ENCODE results near the gene FBXL4.

FBXL4 gene

GRCh38 chr6:98836962-98837944 is 110.5 kb downstream of the FBXL4 start:
- H3K36me3 ChIP-seq (ENCODE audit: control insufficient read depth in 1 of 2, insufficient read depth in 2 of 2, low read length in 2 of 2) = no peaks in the 10 kb centered on the region
- H3K4me3 ChIP-seq (ENCODE audit: low read depth in 1 of 2, low read length in 2 of 2) = no peak overlapping the region
- peaks cover 77% of the 10 kb centered on the region for H3K27me3 ChIP-seq (ENCODE audit: low read depth, low read length)
- no peak overlapping the region for H3K27ac ChIP-seq (ENCODE audit: low read length)
- H3K9me3 ChIP-seq (ENCODE audit: control insufficient read depth in 1 of 2, low read length in 2 of 2) = peaks cover 0 to 5% of the 10 kb centered on the region in 2 donors
- peaks cover 3 to 36% of the 10 kb centered on the region in 2 donors for H3K4me1 ChIP-seq (ENCODE audit: control insufficient read depth in 1 of 2, insufficient read depth in 2 of 2, low read length in 2 of 2)

- peaks cover 3 to 44% of the 10 kb centered on the region in 2 donors for H3K4me1 ChIP-seq (ENCODE audit: control insufficient read depth in 1 of 2, insufficient read depth in 2 of 2, low read length in 2 of 2)
- peak overlapping the region in 1 of 2 donors; percentile 85 for H3K4me3 ChIP-seq (ENCODE audit: low read depth in 1 of 2, low read length in 2 of 2)
- peaks cover 0 to 5% of the 10 kb centered on the region in 2 donors for H3K9me3 ChIP-seq (ENCODE audit: control insufficient read depth in 1 of 2, low read length in 2 of 2)
- no peaks in the 10 kb centered on the region for H3K36me3 ChIP-seq (ENCODE audit: control insufficient read depth in 1 of 2, insufficient read depth in 2 of 2, low read length in 2 of 2)
- no peak overlapping the region for H3K27ac ChIP-seq (ENCODE audit: low read length)
- H3K27me3 ChIP-seq (ENCODE audit: low read depth, low read length) = peaks cover 76% of the 10 kb centered on the region
These were observed 111.5 kb downstream of the FBXL4 start for GRCh38 chr6:98836025-98836961.

- peaks cover 3 to 44% of the 10 kb centered on the region in 2 donors for H3K4me1 ChIP-seq (ENCODE audit: control insufficient read depth in 1 of 2, insufficient read depth in 2 of 2, low read length in 2 of 2)
These were observed 112.4 kb downstream of the FBXL4 start for GRCh38 chr6:98835149-98836024.

DNA sequence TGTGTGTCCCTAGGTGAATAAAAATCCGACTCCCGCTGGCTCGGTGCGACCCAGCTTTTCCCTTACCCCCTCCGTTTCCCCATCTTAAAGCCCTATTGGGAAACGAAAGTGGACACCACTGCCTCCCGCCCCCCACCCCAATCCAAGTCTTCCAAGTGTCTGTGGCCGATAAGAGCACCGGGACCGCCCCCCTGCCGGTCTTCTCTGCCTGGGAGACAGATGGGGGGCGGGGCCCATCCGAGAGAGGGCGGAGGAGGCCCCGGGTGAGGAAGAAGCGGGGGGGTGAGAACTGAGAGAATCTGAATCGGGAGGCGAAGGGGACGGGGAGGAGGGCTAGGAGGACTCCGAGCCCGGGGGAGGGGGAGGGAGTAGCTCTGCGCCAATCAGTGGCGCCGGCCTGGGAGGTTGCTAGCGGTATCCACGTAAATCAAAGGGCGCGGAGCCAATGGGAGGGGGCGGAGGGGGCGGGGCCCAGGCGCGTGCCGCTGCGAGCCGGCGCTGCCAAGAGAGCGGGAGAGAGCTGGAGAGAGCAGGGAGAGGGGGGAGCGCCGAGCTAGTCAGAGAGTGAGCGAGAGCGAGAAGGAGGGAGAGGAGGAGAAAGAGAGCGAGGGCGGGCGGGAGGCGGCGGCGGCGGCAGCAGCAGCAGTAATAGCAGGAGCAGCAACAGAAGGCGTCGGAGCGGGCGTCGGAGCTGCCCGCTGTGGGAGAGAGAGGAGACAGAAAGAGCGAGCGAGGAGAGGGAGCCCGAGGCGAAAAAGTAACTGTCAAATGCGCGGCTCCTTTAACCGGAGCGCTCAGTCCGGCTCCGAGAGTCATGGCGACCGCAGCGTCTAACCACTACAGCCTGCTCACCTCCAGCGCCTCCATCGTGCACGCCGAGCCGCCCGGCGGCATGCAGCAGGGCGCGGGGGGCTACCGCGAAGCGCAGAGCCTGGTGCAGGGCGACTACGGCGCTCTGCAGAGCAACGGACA is 113.4 kb downstream of the FBXL4 start, which contains the start of gene POU3F2:
TSS of gene POU3F2 (plus strand) at position 515 of the 972 bp plus-strand sequence. CDS start at position 815, 300 bp downstream.
- Histone ChIP-seq H3K4me1 (ENCODE audit: control insufficient read depth in 1 of 2, insufficient read depth in 2 of 2, low read length in 2 of 2) (peaks cover 3 to 44% of the 10 kb centered on the region in 2 donors), H3K27me3 (ENCODE audit: low read depth, low read length) (peaks cover 75% of the 10 kb centered on the region), H3K9me3 (ENCODE audit: control insufficient read depth in 1 of 2, low read length in 2 of 2) (peaks cover 0 to 5% of the 10 kb centered on the region in 2 donors), H3K36me3 (ENCODE audit: control insufficient read depth in 1 of 2, insufficient read depth in 2 of 2, low read length in 2 of 2) (no peaks in the 10 kb centered on the region), H3K27ac (ENCODE audit: low read length) (no peak within 1 kb of the TSS), H3K4me3 (ENCODE audit: low read depth in 1 of 2, low read length in 2 of 2) (peak within 1 kb of the TSS; percentile 70 to 85)

More at GRCh38 chr6:98835149-98836024, 112.4 kb downstream of the FBXL4 start:
- peaks cover 76% of the 10 kb centered on the region for H3K27me3 ChIP-seq (ENCODE audit: low read depth, low read length)
- H3K9me3 ChIP-seq (ENCODE audit: control insufficient read depth in 1 of 2, low read length in 2 of 2) = peaks cover 0 to 5% of the 10 kb centered on the region in 2 donors
- no peak overlapping the region for H3K27ac ChIP-seq (ENCODE audit: low read length)
- peak overlapping the region in 1 of 2 donors; percentile 85 for H3K4me3 ChIP-seq (ENCODE audit: low read depth in 1 of 2, low read length in 2 of 2)
- H3K36me3 ChIP-seq (ENCODE audit: control insufficient read depth in 1 of 2, insufficient read depth in 2 of 2, low read length in 2 of 2) = no peaks in the 10 kb centered on the region

- peaks cover 80% of the 10 kb centered on the region for H3K27me3 ChIP-seq (ENCODE audit: low read depth, low read length)
- H3K4me1 ChIP-seq (ENCODE audit: control insufficient read depth in 1 of 2, insufficient read depth in 2 of 2, low read length in 2 of 2) = peaks cover 3 to 44% of the 10 kb centered on the region in 2 donors
- no peaks in the 10 kb centered on the region for H3K36me3 ChIP-seq (ENCODE audit: control insufficient read depth in 1 of 2, insufficient read depth in 2 of 2, low read length in 2 of 2)
- no peak overlapping the region for H3K27ac ChIP-seq (ENCODE audit: low read length)
- peak overlapping the region; percentile 70 to 85 for H3K4me3 ChIP-seq (ENCODE audit: low read depth in 1 of 2, low read length in 2 of 2)
- H3K9me3 ChIP-seq (ENCODE audit: control insufficient read depth in 1 of 2, low read length in 2 of 2) = peaks cover 0 to 5% of the 10 kb centered on the region in 2 donors
These were observed 114.3 kb downstream of the FBXL4 start for GRCh38 chr6:98833307-98834059.

- H3K27ac ChIP-seq (ENCODE audit: low read length) = no peak overlapping the region
- peaks cover 0 to 5% of the 10 kb centered on the region in 2 donors for H3K9me3 ChIP-seq (ENCODE audit: control insufficient read depth in 1 of 2, low read length in 2 of 2)
- H3K4me1 ChIP-seq (ENCODE audit: control insufficient read depth in 1 of 2, insufficient read depth in 2 of 2, low read length in 2 of 2) = peaks cover 3 to 47% of the 10 kb centered on the region in 2 donors
- no peaks in the 10 kb centered on the region for H3K36me3 ChIP-seq (ENCODE audit: control insufficient read depth in 1 of 2, insufficient read depth in 2 of 2, low read length in 2 of 2)
- peaks cover 82% of the 10 kb centered on the region for H3K27me3 ChIP-seq (ENCODE audit: low read depth, low read length)
- peak overlapping the region; percentile 70 to 85 for H3K4me3 ChIP-seq (ENCODE audit: low read depth in 1 of 2, low read length in 2 of 2)
These were observed 114.8 kb downstream of the FBXL4 start for GRCh38 chr6:98833057-98833306.

GRCh38 chr6:98832284-98833056 is 115.3 kb downstream of the FBXL4 start:
- Histone ChIP-seq H3K9me3 (ENCODE audit: control insufficient read depth in 1 of 2, low read length in 2 of 2) (peaks cover 0 to 5% of the 10 kb centered on the region in 2 donors), H3K27me3 (ENCODE audit: low read depth, low read length) (peaks cover 82% of the 10 kb centered on the region), H3K27ac (ENCODE audit: low read length) (no peak overlapping the region), H3K4me1 (ENCODE audit: control insufficient read depth in 1 of 2, insufficient read depth in 2 of 2, low read length in 2 of 2) (peaks cover 3 to 52% of the 10 kb centered on the region in 2 donors), H3K4me3 (ENCODE audit: low read depth in 1 of 2, low read length in 2 of 2) (peak overlapping the region; percentile 70 to 85), H3K36me3 (ENCODE audit: control insufficient read depth in 1 of 2, insufficient read depth in 2 of 2, low read length in 2 of 2) (no peaks in the 10 kb centered on the region)

- peak overlapping the region; percentile 70 to 85 for H3K4me3 ChIP-seq (ENCODE audit: low read depth in 1 of 2, low read length in 2 of 2)
- H3K4me1 ChIP-seq (ENCODE audit: control insufficient read depth in 1 of 2, insufficient read depth in 2 of 2, low read length in 2 of 2) = peaks cover 3 to 57% of the 10 kb centered on the region in 2 donors
- H3K27ac ChIP-seq (ENCODE audit: low read length) = no peak overlapping the region
- no peaks in the 10 kb centered on the region for H3K36me3 ChIP-seq (ENCODE audit: control insufficient read depth in 1 of 2, insufficient read depth in 2 of 2, low read length in 2 of 2)
- peaks cover 82% of the 10 kb centered on the region for H3K27me3 ChIP-seq (ENCODE audit: low read depth, low read length)
- peaks cover 0 to 4% of the 10 kb centered on the region in 2 donors for H3K9me3 ChIP-seq (ENCODE audit: control insufficient read depth in 1 of 2, low read length in 2 of 2)
These were observed 115.8 kb downstream of the FBXL4 start for GRCh38 chr6:98831959-98832283.

Data from muscle layer of duodenum (tissue), 2 donors.